Activated naive CD8-positive, alpha-beta T cell treated with anti-CD3 and anti-CD28 coated beads, Interleukin-2, amount 50 U/mL, for 24 hours (primary cell): ENCODE results near the gene FOXP2.
A peak's percentile ranks its signal among the peaks of the same experiment; 100 is the strongest.

Experiments used
- ATAC-seq: fragments of 150-1000 bp; cut with Tn5 transposase; one replicate; pipeline ENCODE4 v1.10.0; 2021
- DNase-seq: peaks from one replicate; pipeline ENCODE4 v3.0.0; 2021
- H3K27ac Mint-ChIP-seq: one replicate; pipeline ENCODE4 v1.8.0; 2021; ENCODE audit warnings: mild to moderate bottlenecking, mixed read lengths
- H3K27me3 Mint-ChIP-seq: one replicate; pipeline ENCODE4 v1.8.0; 2021; ENCODE audit warnings: mixed read lengths
- H3K36me3 Mint-ChIP-seq: one replicate; pipeline ENCODE4 v1.8.0; 2021; ENCODE audit warnings: low read depth, mixed read lengths
- H3K4me1 Mint-ChIP-seq: one replicate; pipeline ENCODE4 v1.8.0; 2021; ENCODE audit warnings: mixed read lengths
- H3K4me3 Mint-ChIP-seq: one replicate; pipeline ENCODE4 v1.8.0; 2021; ENCODE audit warnings: mild to moderate bottlenecking, moderate library complexity, mixed read lengths
- H3K9me3 Mint-ChIP-seq: one replicate; pipeline ENCODE4 v1.8.0; 2021; ENCODE audit warnings: mixed read lengths

FOXP2 gene

DNA sequence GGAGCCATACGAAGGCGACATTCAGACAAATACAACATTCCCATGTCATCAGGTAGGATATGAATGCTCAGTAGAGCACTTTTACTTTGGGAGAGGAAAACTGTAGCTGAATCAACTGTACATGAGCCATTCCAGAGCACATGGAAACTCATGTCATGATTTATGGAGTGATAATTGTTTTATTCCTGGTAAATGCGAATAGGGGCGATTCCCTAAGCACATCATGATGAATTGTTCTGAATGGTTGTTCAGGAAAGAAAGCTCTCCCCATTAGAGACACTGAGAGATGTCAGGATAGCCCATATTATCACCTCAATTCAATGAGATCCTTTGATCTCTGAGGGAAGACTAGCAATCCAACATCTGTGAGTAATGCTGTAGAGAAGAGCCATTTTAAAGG is 243.6 kb downstream of the FOXP2 start:
- DNase-seq = no peak
- no peaks in the 10 kb centered on the region for H3K9me3 Mint-ChIP-seq
- ATAC-seq = no peak
- no peak overlapping the region for H3K4me3 Mint-ChIP-seq
- no peaks in the 10 kb centered on the region for H3K4me1 Mint-ChIP-seq
- H3K36me3 Mint-ChIP-seq = no peaks in the 10 kb centered on the region
- peaks cover 4% of the 10 kb centered on the region for H3K27me3 Mint-ChIP-seq
- H3K27ac Mint-ChIP-seq = no peak overlapping the region

GRCh38 chr7:114659409-114660125 is 245.0 kb downstream of the FOXP2 start:
- Mint-ChIP-seq H3K27me3 (peaks cover 2% of the 10 kb centered on the region), H3K4me3 (no peak overlapping the region), H3K36me3 (no peaks in the 10 kb centered on the region), H3K27ac (no peak overlapping the region), H3K4me1 (no peaks in the 10 kb centered on the region), H3K9me3 (no peaks in the 10 kb centered on the region)
- DNase-seq = no peak
- ATAC-seq = no peak

- Mint-ChIP-seq H3K4me1 (no peaks in the 10 kb centered on the region), H3K27me3 (peaks cover 2% of the 10 kb centered on the region), H3K4me3 (no peak overlapping the region), H3K9me3 (no peaks in the 10 kb centered on the region), H3K27ac (no peak overlapping the region), H3K36me3 (no peaks in the 10 kb centered on the region)
- DNase-seq (no peak), ATAC-seq (no peak)
These were observed 245.5 kb downstream of the FOXP2 start for GRCh38 chr7:114660126-114660486.

GRCh38 chr7:114660753-114661152 is 246.1 kb downstream of the FOXP2 start:
- Mint-ChIP-seq H3K36me3 (no peaks in the 10 kb centered on the region), H3K9me3 (no peaks in the 10 kb centered on the region), H3K4me1 (no peaks in the 10 kb centered on the region), H3K4me3 (no peak overlapping the region), H3K27me3 (peaks cover 2% of the 10 kb centered on the region), H3K27ac (no peak overlapping the region)
- ATAC-seq (no peak), DNase-seq (no peak)

DNA sequence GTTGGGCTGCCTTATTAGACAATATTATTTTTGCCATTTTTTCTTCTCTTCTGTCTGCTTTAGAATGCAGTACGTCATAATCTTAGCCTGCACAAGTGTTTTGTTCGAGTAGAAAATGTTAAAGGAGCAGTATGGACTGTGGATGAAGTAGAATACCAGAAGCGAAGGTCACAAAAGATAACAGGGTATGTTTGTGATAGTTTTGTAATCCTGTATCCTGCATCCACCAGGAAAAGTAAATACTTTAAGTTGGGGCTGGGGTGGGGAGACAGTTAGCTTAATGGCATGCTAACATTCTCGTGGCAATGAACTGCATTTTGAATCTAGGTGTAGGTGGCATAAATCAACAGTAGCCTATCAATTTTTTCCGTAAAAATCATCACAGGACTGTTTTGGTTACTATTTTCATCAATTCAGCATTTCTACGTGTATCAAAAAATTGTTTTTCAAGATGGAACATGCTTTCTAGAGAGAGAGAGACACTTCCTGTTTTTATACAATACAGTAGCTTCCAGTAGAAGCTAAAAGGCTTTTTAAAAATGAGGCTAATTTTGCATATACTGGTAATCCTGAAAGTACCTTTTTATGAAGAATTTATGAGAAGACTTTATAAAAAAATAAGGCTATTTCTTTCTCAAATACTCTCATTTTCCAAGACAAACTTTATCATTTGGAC is 247.5 kb downstream of the FOXP2 start:
- Mint-ChIP-seq H3K27ac (no peak overlapping the region), H3K4me1 (no peaks in the 10 kb centered on the region), H3K36me3 (no peaks in the 10 kb centered on the region), H3K27me3 (peaks cover 2% of the 10 kb centered on the region), H3K4me3 (no peak overlapping the region), H3K9me3 (no peaks in the 10 kb centered on the region)
- ATAC-seq (no peak), DNase-seq (no peak)

DNA sequence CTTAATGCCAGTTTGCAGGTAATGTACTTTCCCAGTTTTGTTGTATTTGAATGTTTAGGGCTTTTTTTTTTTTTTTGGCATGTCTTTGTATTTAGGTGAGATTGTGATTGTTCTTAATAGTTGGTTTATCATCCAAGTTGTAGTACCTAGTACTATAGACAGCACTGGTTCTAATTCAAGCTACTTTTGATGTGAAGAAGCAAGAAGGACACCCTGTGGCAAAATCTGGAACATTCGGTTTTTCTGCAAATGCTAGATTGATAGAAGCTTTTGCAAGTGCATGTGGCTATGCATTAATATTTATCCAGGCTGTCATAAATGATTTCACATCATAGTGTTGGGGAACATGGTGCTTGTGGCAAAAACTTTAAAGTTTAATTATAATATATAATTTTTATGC is 248.9 kb downstream of the FOXP2 start:
- DNase-seq = peak; percentile 2
- Mint-ChIP-seq H3K4me1 (no peaks in the 10 kb centered on the region), H3K36me3 (no peaks in the 10 kb centered on the region), H3K27me3 (peaks cover 2% of the 10 kb centered on the region), H3K9me3 (no peaks in the 10 kb centered on the region), H3K4me3 (no peak overlapping the region), H3K27ac (no peak overlapping the region)
- no peak for ATAC-seq

DNA sequence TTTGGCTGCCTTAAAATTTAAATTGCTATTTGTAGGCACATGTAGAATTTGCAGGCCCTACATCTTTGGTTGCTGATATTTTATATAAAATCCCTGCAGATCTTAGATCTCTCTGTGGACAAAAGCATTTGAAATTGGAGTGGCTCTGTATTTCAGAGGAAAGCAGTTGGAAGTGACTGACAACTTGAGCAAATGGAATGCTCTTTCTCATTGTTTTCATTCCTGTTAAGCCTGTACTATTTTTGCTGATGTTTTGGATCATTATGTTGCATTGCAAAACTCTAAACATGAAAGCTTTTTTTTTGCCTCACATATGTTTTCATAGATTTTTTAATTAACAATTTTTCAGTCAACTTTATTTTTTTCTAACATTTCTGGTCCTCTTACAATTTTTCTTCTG is 256.1 kb downstream of the FOXP2 start:
- no peaks in the 10 kb centered on the region for H3K36me3 Mint-ChIP-seq
- no peaks in the 10 kb centered on the region for H3K27me3 Mint-ChIP-seq
- no peak overlapping the region for H3K27ac Mint-ChIP-seq
- H3K9me3 Mint-ChIP-seq = no peaks in the 10 kb centered on the region
- no peaks in the 10 kb centered on the region for H3K4me1 Mint-ChIP-seq
- no peak for DNase-seq
- no peak overlapping the region for H3K4me3 Mint-ChIP-seq
- no peak for ATAC-seq

DNA sequence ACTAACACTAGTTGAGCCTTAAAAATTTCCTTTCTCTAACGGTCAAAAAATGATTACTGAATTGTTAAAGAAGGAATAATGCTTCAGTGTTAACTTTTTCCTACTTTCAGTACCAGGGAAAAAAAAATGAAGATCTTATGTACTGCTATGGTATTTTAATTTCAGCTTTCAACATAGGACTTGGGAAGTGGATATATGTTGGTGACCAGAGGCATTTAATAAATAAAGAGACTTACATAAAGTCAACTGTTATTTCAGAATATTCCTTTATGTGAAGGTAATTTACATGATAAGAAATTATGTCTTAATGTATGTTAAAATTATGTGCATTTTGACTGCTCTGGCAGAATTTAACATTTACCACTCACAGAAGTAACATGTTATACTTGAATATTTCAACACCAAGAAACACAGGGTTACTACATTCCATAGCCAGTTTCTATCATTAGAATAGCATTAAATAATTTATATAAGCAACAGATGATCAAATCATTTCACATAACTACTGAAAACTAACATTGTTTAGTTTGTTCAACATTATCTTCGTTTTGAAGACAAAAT is 257.0 kb downstream of the FOXP2 start:
- no peaks in the 10 kb centered on the region for H3K4me1 Mint-ChIP-seq
- no peaks in the 10 kb centered on the region for H3K27me3 Mint-ChIP-seq
- ATAC-seq (no peak), DNase-seq (no peak)
- H3K9me3 Mint-ChIP-seq = no peaks in the 10 kb centered on the region
- H3K4me3 Mint-ChIP-seq = no peak overlapping the region
- H3K27ac Mint-ChIP-seq = no peak overlapping the region
- no peaks in the 10 kb centered on the region for H3K36me3 Mint-ChIP-seq

- DNase-seq (no peak), ATAC-seq (no peak)
- Mint-ChIP-seq H3K36me3 (no peaks in the 10 kb centered on the region), H3K4me1 (no peaks in the 10 kb centered on the region), H3K9me3 (no peaks in the 10 kb centered on the region), H3K4me3 (no peak overlapping the region), H3K27me3 (peaks cover 3% of the 10 kb centered on the region), H3K27ac (no peak overlapping the region)
These were observed 263.5 kb downstream of the FOXP2 start for GRCh38 chr7:114678116-114678515.

- DNase-seq (no peak), ATAC-seq (no peak)
- no peak overlapping the region for H3K4me3 Mint-ChIP-seq
- no peaks in the 10 kb centered on the region for H3K27me3 Mint-ChIP-seq
- no peak overlapping the region for H3K27ac Mint-ChIP-seq
- no peaks in the 10 kb centered on the region for H3K4me1 Mint-ChIP-seq
- no peaks in the 10 kb centered on the region for H3K9me3 Mint-ChIP-seq
- no peaks in the 10 kb centered on the region for H3K36me3 Mint-ChIP-seq
These were observed 272.6 kb downstream of the FOXP2 start for GRCh38 chr7:114687238-114687637.

DNA sequence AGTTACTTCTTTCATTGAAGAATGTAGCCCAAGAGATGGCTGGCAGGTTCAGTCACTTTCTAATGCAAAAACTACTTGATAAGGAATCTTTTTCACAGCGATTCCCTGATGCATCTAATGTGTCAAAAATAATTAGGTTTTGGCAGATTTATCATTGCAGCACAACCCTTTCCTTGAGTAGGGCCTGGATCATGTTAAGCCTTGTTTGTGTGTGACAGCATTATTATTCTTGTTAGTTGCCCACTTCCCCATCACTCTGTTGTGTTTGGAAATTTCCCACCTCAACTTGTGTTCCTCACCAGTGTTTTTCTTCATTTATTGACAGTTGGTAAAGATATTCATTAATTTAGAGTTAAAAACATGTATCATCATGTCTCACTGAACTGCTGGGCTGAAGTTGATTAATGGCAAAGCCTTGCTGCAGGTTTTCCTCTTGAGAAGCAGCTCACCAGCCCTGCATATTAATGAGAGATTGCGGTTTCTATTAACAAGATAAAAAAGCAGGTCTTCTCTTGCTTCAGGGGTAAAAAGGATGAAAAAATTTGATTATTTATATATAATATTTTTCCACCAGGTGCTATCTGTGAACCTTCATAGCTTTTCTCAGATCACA is 273.9 kb downstream of the FOXP2 start:
- ATAC-seq = no peak
- H3K36me3 Mint-ChIP-seq = no peaks in the 10 kb centered on the region

DNA sequence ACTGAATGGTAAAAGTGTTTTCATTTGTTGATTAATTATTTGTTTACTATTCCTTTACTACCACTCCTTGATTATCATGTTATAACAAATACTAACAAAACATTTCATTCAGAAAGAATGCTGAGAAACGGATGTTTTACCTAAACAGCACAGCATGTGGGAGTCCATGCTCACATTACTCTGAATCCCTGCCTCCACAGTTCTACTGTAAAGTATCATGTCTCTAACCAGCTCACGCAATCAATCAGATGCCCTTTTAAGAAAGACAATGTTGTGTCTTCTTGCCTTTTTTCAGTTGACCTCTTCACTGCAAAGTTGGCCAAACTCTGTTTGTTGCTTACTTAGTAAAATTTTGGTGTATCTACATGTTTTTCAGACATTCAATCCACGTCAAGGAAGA is 274.8 kb downstream of the FOXP2 start:
- H3K4me1 Mint-ChIP-seq = no peaks in the 10 kb centered on the region
- DNase-seq (no peak), ATAC-seq (no peak)
- H3K4me3 Mint-ChIP-seq = no peak overlapping the region
- H3K27ac Mint-ChIP-seq = no peak overlapping the region
- H3K27me3 Mint-ChIP-seq = no peaks in the 10 kb centered on the region
- H3K9me3 Mint-ChIP-seq = no peaks in the 10 kb centered on the region
- H3K36me3 Mint-ChIP-seq = no peaks in the 10 kb centered on the region

More for the DNA sequence above, 273.9 kb downstream of the FOXP2 start:
- Mint-ChIP-seq H3K27me3 (no peaks in the 10 kb centered on the region), H3K4me1 (no peaks in the 10 kb centered on the region), H3K27ac (no peak overlapping the region), H3K9me3 (no peaks in the 10 kb centered on the region), H3K4me3 (no peak overlapping the region)
- no peak for DNase-seq

DNA sequence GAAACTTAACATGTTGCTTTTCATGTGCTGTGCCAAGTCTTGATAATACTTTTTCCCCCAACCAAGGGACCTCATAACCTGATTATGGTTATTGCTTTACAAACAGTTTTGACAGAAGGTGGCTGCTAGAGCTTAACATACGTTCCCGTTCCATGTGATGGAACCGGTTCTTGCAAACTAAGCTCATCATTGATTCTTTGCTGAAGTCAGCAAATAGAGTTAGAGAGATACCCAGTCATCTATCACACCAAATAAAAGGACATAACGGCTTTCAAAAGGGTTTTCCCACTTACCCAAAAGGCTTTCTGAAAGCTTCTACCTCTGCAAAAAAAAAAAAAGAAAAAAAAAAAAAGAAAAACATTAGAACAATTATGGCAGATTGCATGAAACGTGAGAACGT is 277.0 kb downstream of the FOXP2 start:
- DNase-seq (no peak), ATAC-seq (no peak)
- no peaks in the 10 kb centered on the region for H3K27me3 Mint-ChIP-seq
- no peaks in the 10 kb centered on the region for H3K9me3 Mint-ChIP-seq
- H3K27ac Mint-ChIP-seq = no peak overlapping the region
- H3K4me3 Mint-ChIP-seq = no peak overlapping the region
- no peaks in the 10 kb centered on the region for H3K36me3 Mint-ChIP-seq
- H3K4me1 Mint-ChIP-seq = no peaks in the 10 kb centered on the region

- ATAC-seq = no peak
- no peak overlapping the region for H3K4me3 Mint-ChIP-seq
- no peaks in the 10 kb centered on the region for H3K9me3 Mint-ChIP-seq
- no peaks in the 10 kb centered on the region for H3K4me1 Mint-ChIP-seq
- H3K27me3 Mint-ChIP-seq = no peaks in the 10 kb centered on the region
- no peaks in the 10 kb centered on the region for H3K36me3 Mint-ChIP-seq
- H3K27ac Mint-ChIP-seq = no peak overlapping the region
- no peak for DNase-seq
These were observed 280.6 kb downstream of the FOXP2 start for GRCh38 chr7:114695182-114695581.

DNA sequence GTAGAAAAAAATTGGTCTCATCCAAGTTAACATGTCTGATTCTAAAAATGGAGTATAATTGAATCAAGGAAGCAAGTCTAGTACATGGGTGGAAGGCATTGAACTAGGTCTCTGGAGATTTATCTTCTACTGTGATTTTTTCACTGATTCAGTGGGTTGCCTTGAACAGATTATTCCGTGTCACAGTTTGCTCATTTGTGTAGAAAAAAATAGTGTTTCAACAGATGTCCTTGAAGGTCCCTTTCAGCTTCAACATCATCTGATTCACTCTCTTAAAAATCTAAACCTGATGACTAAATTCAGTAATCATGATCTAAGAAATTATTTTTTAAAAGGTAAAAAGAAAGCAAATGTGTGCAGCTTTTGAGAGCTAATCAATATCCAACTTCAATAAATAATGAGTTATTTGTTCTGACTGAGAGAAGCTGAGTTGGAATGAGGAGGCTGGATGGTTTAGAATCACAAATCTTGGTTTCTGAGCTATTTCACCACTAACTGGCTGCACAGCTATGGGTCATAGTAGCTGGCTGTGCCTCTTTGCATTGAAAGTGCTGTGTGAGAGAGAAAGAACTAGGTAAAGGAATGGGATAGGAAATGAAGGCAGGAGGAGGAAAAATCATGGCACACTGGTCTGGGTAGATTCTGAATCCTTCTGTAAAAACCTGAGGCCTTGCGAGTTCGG is 285.8 kb downstream of the FOXP2 start:
- H3K4me1 Mint-ChIP-seq = no peaks in the 10 kb centered on the region
- H3K36me3 Mint-ChIP-seq = no peaks in the 10 kb centered on the region
- no peak overlapping the region for H3K4me3 Mint-ChIP-seq
- DNase-seq (no peak), ATAC-seq (no peak)
- H3K27ac Mint-ChIP-seq = no peak overlapping the region
- peaks cover 2% of the 10 kb centered on the region for H3K27me3 Mint-ChIP-seq
- H3K9me3 Mint-ChIP-seq = no peaks in the 10 kb centered on the region
